ENCODE data around the gene GNPDA1.

Gene GNPDA1

GRCh38 chr5:141965071-141965470, 47.8 kb downstream of the GNPDA1 start:
- peak in 1 of 42 donors; percentile 22 for DNase-seq
- intact Hi-C loops (cut with DNase I) = loop anchor here (10.0 kb wide), 1 partner anchor 80 kb away; no protein-coding TSS in a partner anchor

- DNase-seq = peak in 1 of 42 donors; percentile 34
- intact Hi-C loops (cut with DNase I) = loop anchor here (5.0 to 10.0 kb wide), 2 partner anchors 41 to 79 kb away; partner anchors contain the start of gene DELE1
Measured at GRCh38 chr5:141963701-141964100, 49.1 kb downstream of the GNPDA1 start.

GRCh38 chr5:141961466-141961865, 51.4 kb downstream of the GNPDA1 start:
- intact Hi-C loops (cut with DNase I) = loop anchor here (2.0 to 10.0 kb wide), 3 partner anchors 39 to 269 kb away; partner anchors contain the start of gene DELE1
- DNase-seq = no peak

GRCh38 chr5:141960449-141961323, 52.1 kb downstream of the GNPDA1 start:
- peak; percentile 74 to 97 (median 91) for DNase-seq
- intact Hi-C loops (cut with DNase I) = loop anchor here (2.0 to 10.0 kb wide), 3 partner anchors 38 to 268 kb away; partner anchors contain the start of gene DELE1

DNA sequence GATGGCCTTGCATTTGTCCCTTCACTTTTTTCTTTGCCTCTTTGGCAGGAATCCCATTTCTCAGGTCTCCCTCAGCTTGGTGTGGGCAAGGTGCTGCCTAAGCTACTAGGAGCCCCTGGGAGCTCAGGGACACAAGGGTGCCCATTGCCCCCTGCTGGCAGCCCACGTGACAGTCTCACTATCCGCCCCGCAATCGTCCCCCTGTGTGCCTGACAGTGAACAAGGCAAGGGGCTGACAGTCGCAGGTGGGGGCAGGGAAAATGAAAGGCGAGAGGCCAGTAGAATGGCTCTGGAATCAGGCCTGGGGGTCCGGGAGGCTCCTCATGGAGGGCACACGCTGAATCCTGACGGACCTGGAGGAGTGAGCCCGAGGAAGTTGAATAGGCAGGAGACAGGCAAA, 52.8 kb downstream of the GNPDA1 start:
- intact Hi-C loops (cut with DNase I) = loop anchor here (2.0 to 10.0 kb wide), 3 partner anchors 38 to 267 kb away; partner anchors contain the start of gene DELE1
- peak in 2 of 42 donors; percentile 35 to 52 for DNase-seq

DNA sequence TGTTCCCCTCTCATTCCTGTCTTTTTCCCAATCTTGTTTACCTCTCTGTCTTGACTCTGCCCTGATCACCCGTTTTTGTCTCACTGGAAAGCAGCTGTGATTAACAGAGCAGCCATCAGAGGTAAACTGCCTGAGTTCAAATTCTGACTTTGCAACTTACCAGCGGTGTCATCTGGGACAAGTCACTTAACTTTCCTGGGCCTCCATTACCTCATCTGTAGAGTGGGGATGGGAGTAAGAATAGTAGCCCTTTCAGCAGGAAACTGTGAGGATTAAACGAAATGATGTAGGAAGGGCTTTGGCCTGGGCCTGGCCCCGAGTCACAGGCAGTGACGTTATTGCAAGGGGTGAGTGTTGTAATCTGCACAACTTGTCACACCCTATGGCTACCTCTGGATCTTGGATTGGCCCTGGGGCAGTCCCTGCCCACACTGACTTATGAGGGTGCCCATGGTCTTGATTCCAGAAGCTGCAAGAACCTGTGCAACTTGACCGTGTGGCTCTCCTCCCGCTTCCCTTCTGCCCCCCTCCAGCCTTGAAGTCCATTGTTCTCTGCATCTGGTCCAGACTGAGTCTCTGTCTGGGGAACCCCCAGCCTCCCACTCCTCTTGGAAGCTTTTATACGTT, 54.2 kb downstream of the GNPDA1 start:
- intact Hi-C loops (cut with DNase I) = no loop called here

GRCh38 chr5:141958113-141958512, 54.7 kb downstream of the GNPDA1 start, which contains the start of gene PCDH12:
PCDH12 (minus strand) TSS chr5:141958202; CDS start chr5:141957851, 351 bp downstream.
- no peak for DNase-seq
- intact Hi-C loops (cut with DNase I) = no loop called here

More for the DNA sequence above, 54.2 kb downstream of the GNPDA1 start:
- peak in 1 of 42 donors; percentile 3 for DNase-seq

GRCh38 chr5:141957367-141957996, 55.3 kb downstream of the GNPDA1 start:
- intact Hi-C loops (cut with DNase I) = no loop called here
- no peak for DNase-seq

- intact Hi-C loops (cut with DNase I) = no loop called here
- DNase-seq = peak in 1 of 42 donors; percentile 14
Measured at GRCh38 chr5:141954194-141954593, 58.6 kb downstream of the GNPDA1 start.

GRCh38 chr5:141952020-141952419, 60.8 kb downstream of the GNPDA1 start:
- intact Hi-C loops (cut with DNase I) = no loop called here
- no peak for DNase-seq

- no peak for DNase-seq
- intact Hi-C loops (cut with DNase I) = no loop called here
Measured at GRCh38 chr5:141951332-141951781, 61.5 kb downstream of the GNPDA1 start.

All from head of caudate nucleus (tissue), 42 donors.